H1 (cell line): Measurements from ENCODE around the gene PRTN3. TPM values are rescaled to one million over a fixed set of nuclear protein-coding genes. Genes with fewer than 3 reads are reported as not detected.

Experiments
- CBX5 ChIP-seq: fragments of 300-800, 300-1000 bp; sonication (generic); IDR thresholded peaks from 2 replicates; pipeline ENCODE4 v1.7.1; 2016; ENCODE audit warnings: antibody characterized with exemption, low read length, low read depth
- CHD7 ChIP-seq: fragments of 300-600 bp; sonication (generic); IDR thresholded peaks from 2 replicates; pipeline ENCODE4 v1.7.1; 2012; ENCODE audit warnings: low read length, moderate library complexity, mild to moderate bottlenecking, inconsistent platforms; ENCODE audit not compliant: insufficient replicate concordance
- CTBP2 ChIP-seq: IDR thresholded peaks from 2 replicates; pipeline ENCODE4 v1.7.0; 2011; ENCODE audit warnings: borderline replicate concordance, mild to moderate bottlenecking, moderate library complexity, mixed read lengths, low read length; ENCODE audit not compliant: insufficient read depth, insufficient read length
- RAD21 ChIP-seq, 2 experiments: IDR thresholded peaks in 1 of 2; conservative IDR thresholded peaks in 1 of 2; 2 replicates each; pipeline ENCODE4 v1.6.1; 2011; ENCODE audit warnings: low read depth in 2 of 2, low read length in 2 of 2, improper control_type of control experiment in 1 of 2, inconsistent platforms in 1 of 2, mild to moderate bottlenecking in 1 of 2, moderate library complexity in 1 of 2
- RFX5 ChIP-seq: IDR thresholded peaks from 2 replicates; pipeline ENCODE4 v1.6.1; 2011; ENCODE audit warnings: low read depth, low read length, improper control_type of control experiment, borderline replicate concordance
- RXRA ChIP-seq: IDR thresholded peaks from 2 replicates; pipeline ENCODE4 v1.6.1; 2011; ENCODE audit warnings: low read depth, mild to moderate bottlenecking, low read length, moderate library complexity; ENCODE audit not compliant: insufficient read depth
- TCF12 ChIP-seq: IDR thresholded peaks from 2 replicates; pipeline ENCODE4 v1.6.1; 2011; ENCODE audit warnings: low read depth, mild to moderate bottlenecking, low read length
- polyA plus RNA-seq, 7 experiments: library from polyadenylated mRNA; depleted of rRNA in 3 of 7; stranded (reverse) in 5 of 7; unstranded in 2 of 7; fragments of >200 nt in 5 of 7; fragments of 200-250 nt in 2 of 7; gene quantifications; 1 replicate in 5 of 7; 2 replicates in 1 of 7; 4 replicates in 1 of 7; pipeline versions ENCODE4 v1.2.1 to v1.2.3, GENCODE V29; 2011 to 2013; ENCODE audit warnings: missing spikeins in 2 of 7, mixed read lengths in 2 of 7
- total RNA-seq: library from RNA; stranded (reverse); fragmentation: NEBNext Ultra II Directional; extraction: Animal tissue kit (Norgen Biotek cat#: 25700); gene quantifications from 2 replicates; pipeline ENCODE4 v1.2.1, GENCODE V29; 2021
- TF ChIP-seq, protein P1 (sequence below): IDR thresholded peaks from 2 replicates; pipeline ENCODE4 v1.6.1; 2012; ENCODE audit warnings: inconsistent platforms

PRTN3 gene
- total and polyA plus RNA-seq, 2 of the 8 experiments (the other 6 are each of a cell fraction or from before 2014, with no cell fraction given) = 0.39 to 2.1 TPM

GRCh38 chr19:855142-855541 lies 14.3 kb downstream of the PRTN3 start (continued):
- TF ChIP-seq CHD7 (no peak), TCF12 (no peak), RAD21 (IDR thresholded peaks at IDR 0.05 in 1 of 2, conservative IDR thresholded peaks at IDR 0.05 in 1 of 2; ENCODE audit: low read depth in 2 of 2, low read length in 2 of 2) (no peak), CBX5 (no peak), RXRA (no peak), RFX5 (no peak), CTBP2 (no peak)
- TF ChIP-seq, protein P1, sequence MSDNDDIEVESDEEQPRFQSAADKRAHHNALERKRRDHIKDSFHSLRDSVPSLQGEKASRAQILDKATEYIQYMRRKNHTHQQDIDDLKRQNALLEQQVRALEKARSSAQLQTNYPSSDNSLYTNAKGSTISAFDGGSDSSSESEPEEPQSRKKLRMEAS = no peak
- TF ChIP-seq, all 59 proteins: peak for 0
